Upper lobe of left lung (tissue), 6 donors: ENCODE measurements around the gene SIM2. TPM values are rescaled to one million over a fixed set of nuclear protein-coding genes. Genes with fewer than 3 reads are reported as not detected.

Source experiments
- ATAC-seq, 2 donors: fragments of 200-7000 bp; cut with Tn5 transposase; one replicate each; pipeline ENCODE4 v1.9.1; 2022; ENCODE audit warnings: mild to moderate bottlenecking in 2 of 2, moderate library complexity in 2 of 2; ENCODE audit not compliant: low FRiP score in 2 of 2
- DNase-seq, 2 donors: peaks; one replicate each; pipeline ENCODE4 v3.0.0-alpha.2; 2019 to 2020
- H3K27ac ChIP-seq, 4 donors: fragments of 200-600 bp; sonication (generic); one replicate each; pipeline ENCODE4 v1.5.1; 2016 to 2019
- H3K27me3 ChIP-seq, 4 donors: fragments of 200-600 bp; sonication (generic); one replicate each; pipeline ENCODE4 v1.5.1; 2017 to 2019
- H3K36me3 ChIP-seq, 4 donors: fragments of 200-600 bp; sonication (generic); one replicate each; pipeline ENCODE4 v1.5.1; 2016 to 2019
- H3K4me1 ChIP-seq, 4 donors: fragments of 200-600 bp; sonication (generic); one replicate each; pipeline ENCODE4 v1.5.1; 2018 to 2019
- H3K4me3 ChIP-seq, 4 donors: fragments of 200-600 bp; sonication (generic); one replicate each; pipeline ENCODE4 v1.5.1; 2017 to 2019; ENCODE audit warnings: mild to moderate bottlenecking in 2 of 4, moderate library complexity in 1 of 4
- H3K9me3 ChIP-seq, 4 donors: fragments of 200-600 bp; sonication (generic); one replicate each; pipeline ENCODE4 v1.5.1; 2018 to 2019
- EP300 ChIP-seq, 4 donors: sonication (generic); formaldehyde crosslinking; IDR thresholded peaks; one replicate each; pipeline ENCODE4 v1.5.1; 2017; ENCODE audit warnings: antibody characterized with exemption in 4 of 4, control low read depth in 2 of 4
- POLR2A ChIP-seq, 4 donors: fragments of 450-650 bp; IDR thresholded peaks; one replicate each; pipeline ENCODE4 v1.5.1; 2016 to 2017; ENCODE audit warnings: antibody characterized with exemption in 4 of 4, mild to moderate bottlenecking in 2 of 4
- POLR2AphosphoS5 ChIP-seq, 2 donors: sonication (generic); formaldehyde crosslinking; IDR thresholded peaks; one replicate each; pipeline ENCODE4 v1.5.1; 2017; ENCODE audit warnings: antibody characterized with exemption in 2 of 2
- WGBS, 2 donors: methylation state at CpG; one replicate each; pipeline ENCODE4 v1.1.5; 2017 to 2018; 5-methylcytosine and 5-hydroxymethylcytosine counted together
- total RNA-seq, 6 donors: library from RNA; depleted of rRNA in 4 of 6; stranded (reverse); fragments of >200 nt in 4 of 6; gene quantifications; one replicate each; pipeline versions ENCODE4 v1.1.0 to v1.2.1, GENCODE V29; 2016 to 2021
- TF ChIP-seq, protein P1 (sequence below), 6 experiments: fragments of 450-650 bp in 4 of 6; fragments of 200-600 bp in 2 of 6; sonication (generic) in 2 of 6; IDR thresholded peaks; one replicate each; pipeline ENCODE4 v1.5.1; 2016 to 2019; ENCODE audit warnings: antibody characterized with exemption in 6 of 6
- donor health status: DM: no; HTN: no; CAD: no; lungs with moderate emphysema.
- donor health status: DM: no; HTN: yes; CAD: no; lungs with severe emphysema.

The SIM2 gene
- total RNA-seq, 6 donors from 2014 or later, result 0.10 to 1.6 (median 0.50) TPM; not detected in 2

DNA sequence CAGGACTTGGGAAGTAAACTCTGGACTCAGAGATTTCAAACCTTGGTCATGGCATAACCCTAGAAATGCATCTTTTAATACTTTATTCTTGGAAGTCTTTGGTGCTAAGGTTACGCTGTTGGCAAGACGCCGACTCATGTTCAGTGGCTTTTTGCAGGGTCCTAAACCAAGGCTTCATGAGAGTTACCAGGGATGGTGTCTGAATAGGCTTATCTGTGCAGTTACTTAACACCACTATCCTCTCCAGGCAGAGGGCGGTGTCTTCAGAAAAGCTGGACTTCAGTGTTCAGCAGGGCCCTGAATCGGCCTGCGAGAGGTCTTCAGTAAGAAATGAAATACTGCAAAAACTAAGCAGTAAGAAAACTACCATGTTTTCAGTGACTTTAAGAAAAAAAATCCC is 58.3 kb downstream of the SIM2 start:
- ATAC-seq (no peak), DNase-seq (no peak)
- Histone ChIP-seq H3K36me3 (peaks cover 0 to 19% (median 8%) of the 10 kb centered on the region in 4 donors), H3K4me3 (no peak overlapping the region), H3K9me3 (no peaks in the 10 kb centered on the region), H3K27ac (no peak overlapping the region), H3K4me1 (no peaks in the 10 kb centered on the region), H3K27me3 (no peaks in the 10 kb centered on the region)
- 94 to 98% methylated on average over 6 of the region's 6 CpGs for WGBS, 2 donors
- TF ChIP-seq, protein P1, sequence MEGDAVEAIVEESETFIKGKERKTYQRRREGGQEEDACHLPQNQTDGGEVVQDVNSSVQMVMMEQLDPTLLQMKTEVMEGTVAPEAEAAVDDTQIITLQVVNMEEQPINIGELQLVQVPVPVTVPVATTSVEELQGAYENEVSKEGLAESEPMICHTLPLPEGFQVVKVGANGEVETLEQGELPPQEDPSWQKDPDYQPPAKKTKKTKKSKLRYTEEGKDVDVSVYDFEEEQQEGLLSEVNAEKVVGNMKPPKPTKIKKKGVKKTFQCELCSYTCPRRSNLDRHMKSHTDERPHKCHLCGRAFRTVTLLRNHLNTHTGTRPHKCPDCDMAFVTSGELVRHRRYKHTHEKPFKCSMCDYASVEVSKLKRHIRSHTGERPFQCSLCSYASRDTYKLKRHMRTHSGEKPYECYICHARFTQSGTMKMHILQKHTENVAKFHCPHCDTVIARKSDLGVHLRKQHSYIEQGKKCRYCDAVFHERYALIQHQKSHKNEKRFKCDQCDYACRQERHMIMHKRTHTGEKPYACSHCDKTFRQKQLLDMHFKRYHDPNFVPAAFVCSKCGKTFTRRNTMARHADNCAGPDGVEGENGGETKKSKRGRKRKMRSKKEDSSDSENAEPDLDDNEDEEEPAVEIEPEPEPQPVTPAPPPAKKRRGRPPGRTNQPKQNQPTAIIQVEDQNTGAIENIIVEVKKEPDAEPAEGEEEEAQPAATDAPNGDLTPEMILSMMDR (IDR thresholded peaks at IDR 0.05), result no peak
- TF ChIP-seq POLR2A (IDR thresholded peaks at IDR 0.05), result no peak
- TF ChIP-seq POLR2AphosphoS5 (IDR thresholded peaks at IDR 0.05), result no peak
- TF ChIP-seq EP300 (IDR thresholded peaks at IDR 0.05), result no peak

DNA sequence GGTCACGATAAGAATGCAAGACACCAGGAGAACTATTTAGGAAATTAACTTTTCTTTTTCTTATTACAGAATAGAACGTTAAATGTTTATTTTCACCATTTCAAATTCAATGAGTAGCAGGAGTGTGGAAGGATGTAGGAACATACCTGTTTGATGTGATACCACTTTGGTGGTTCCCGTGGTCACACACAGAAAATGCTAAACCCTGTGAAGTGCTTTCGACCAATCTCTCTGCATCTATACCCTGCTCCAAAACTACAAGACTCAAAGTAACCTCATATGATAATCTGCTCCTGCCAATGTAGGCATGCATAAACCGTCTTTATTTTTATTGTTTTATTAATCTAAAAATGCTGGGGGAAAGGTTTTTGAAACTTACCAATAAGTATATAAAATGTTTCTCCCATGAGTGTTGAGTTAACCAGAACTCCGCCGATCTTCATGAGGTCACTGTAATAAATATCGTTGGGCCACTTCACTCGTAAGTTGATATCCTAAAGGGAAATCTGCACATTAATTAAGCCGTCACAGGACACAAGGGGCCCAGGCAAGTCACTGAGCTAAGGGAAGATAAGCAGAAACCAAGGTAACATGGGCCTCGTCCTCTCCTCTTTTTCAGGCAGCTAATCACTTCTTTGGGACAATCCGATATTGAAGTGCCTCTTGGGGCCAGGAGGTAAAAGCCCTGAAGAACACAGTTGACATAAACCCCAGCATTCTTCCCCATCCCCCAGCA is 60.6 kb downstream of the SIM2 start:
- Histone ChIP-seq H3K27me3 (no peaks in the 10 kb centered on the region), H3K9me3 (no peaks in the 10 kb centered on the region), H3K27ac (no peak overlapping the region), H3K4me1 (no peaks in the 10 kb centered on the region), H3K36me3 (peaks cover 0 to 19% (median 6%) of the 10 kb centered on the region in 4 donors), H3K4me3 (no peak overlapping the region)
- no peak for DNase-seq
- no peak for ATAC-seq
- 84 to 87% methylated on average over 12 of the region's 12 CpGs for WGBS, 2 donors
- TF ChIP-seq EP300 (IDR thresholded peaks at IDR 0.05) (no peak), POLR2A (IDR thresholded peaks at IDR 0.05) (no peak), POLR2AphosphoS5 (IDR thresholded peaks at IDR 0.05) (no peak)
- TF ChIP-seq, protein P1 (IDR thresholded peaks at IDR 0.05), result no peak

DNA sequence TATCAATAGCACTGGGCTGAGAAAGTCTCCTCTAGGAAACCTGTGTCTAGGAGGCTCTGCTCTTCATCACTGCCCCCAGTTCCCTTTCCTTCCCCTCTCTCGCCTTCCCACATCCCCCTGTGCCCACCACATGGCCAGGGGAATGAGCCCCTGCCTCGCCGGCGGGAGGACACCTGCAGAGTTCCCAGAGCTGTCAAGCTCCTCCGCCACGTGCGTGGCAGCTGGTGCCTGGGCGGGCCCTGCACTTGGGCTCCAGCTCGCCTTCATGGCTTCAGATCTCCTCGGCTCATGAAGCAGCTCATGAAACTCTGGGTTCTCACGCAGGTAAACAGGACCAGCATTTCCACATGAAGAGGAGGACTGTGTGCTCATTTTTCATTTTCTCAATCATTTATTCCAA is 62.8 kb downstream of the SIM2 start:
- no peak overlapping the region for H3K27ac ChIP-seq
- no peaks in the 10 kb centered on the region for H3K9me3 ChIP-seq
- no peaks in the 10 kb centered on the region for H3K4me1 ChIP-seq
- no peak overlapping the region for H3K4me3 ChIP-seq
- WGBS, 2 donors, result 89 to 92% methylated on average over 8 to 11 of the region's 11 CpGs
- no peak for TF ChIP-seq POLR2A (IDR thresholded peaks at IDR 0.05)
- TF ChIP-seq, protein P1 (IDR thresholded peaks at IDR 0.05), result no peak
- no peak for TF ChIP-seq EP300 (IDR thresholded peaks at IDR 0.05)
- no peak for TF ChIP-seq POLR2AphosphoS5 (IDR thresholded peaks at IDR 0.05)
- ATAC-seq, result no peak
- peak in 1 of 2 donors; percentile 61 for DNase-seq
- H3K36me3 ChIP-seq, result peaks cover 0 to 9% (median 5%) of the 10 kb centered on the region in 4 donors
- no peaks in the 10 kb centered on the region for H3K27me3 ChIP-seq

DNA sequence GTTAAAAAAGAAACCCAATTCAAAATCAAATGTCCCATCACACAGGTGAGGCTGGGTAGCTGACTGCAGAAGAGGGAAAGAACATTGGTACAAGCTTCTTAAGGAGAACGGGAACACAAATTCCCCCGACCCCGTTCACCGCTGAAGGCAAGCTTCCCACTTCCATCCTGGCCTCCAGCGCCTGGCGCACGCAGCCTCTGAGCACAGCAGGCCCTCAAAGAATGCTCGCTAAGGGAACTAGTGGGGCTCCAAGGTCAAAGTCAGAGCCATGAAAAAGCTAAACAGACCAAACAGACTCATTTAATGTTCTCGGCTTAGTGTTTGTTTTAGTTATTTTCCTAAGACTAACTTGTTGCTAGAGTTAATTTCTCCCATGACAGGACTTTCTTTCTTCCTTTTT is 63.7 kb downstream of the SIM2 start:
- WGBS, 2 donors, result 92 to 95% methylated on average over 9 of the region's 9 CpGs
- Histone ChIP-seq H3K36me3 (peaks cover 0 to 9% (median 5%) of the 10 kb centered on the region in 4 donors), H3K4me3 (no peak overlapping the region), H3K9me3 (no peaks in the 10 kb centered on the region), H3K27ac (no peak overlapping the region), H3K4me1 (no peaks in the 10 kb centered on the region), H3K27me3 (no peaks in the 10 kb centered on the region)
- no peak for DNase-seq
- TF ChIP-seq, protein P1 (IDR thresholded peaks at IDR 0.05), result no peak
- TF ChIP-seq EP300 (IDR thresholded peaks at IDR 0.05), result no peak
- no peak for ATAC-seq

DNA sequence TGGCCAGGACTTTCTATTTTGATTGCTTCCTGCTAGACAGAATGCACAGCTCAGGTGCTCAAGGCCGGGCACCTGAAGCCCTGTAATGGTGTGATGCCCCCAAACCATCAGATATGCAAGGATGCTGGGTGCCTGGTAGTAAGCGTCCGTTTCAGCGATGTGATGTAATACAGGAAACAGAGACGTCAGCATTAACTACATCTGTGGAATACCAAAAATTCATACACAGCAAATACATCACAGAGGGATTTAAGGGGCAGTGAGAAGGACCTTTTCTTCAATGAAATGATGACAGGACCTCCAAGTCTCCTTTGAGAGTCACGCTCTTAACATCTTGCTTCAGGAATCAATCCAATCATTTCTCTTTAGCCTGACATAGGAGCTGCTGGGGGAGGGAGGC is 64.4 kb downstream of the SIM2 start:
- Histone ChIP-seq H3K4me1 (peaks cover 0 to under 1% (median 0%) of the 10 kb centered on the region in 4 donors), H3K27ac (no peak overlapping the region), H3K36me3 (peaks cover 0 to 9% (median 4%) of the 10 kb centered on the region in 4 donors), H3K4me3 (no peak overlapping the region), H3K9me3 (no peaks in the 10 kb centered on the region), H3K27me3 (no peaks in the 10 kb centered on the region)
- 81 to 88% methylated on average over 6 of the region's 6 CpGs for WGBS, 2 donors
- no peak for ATAC-seq
- TF ChIP-seq, protein P1 (IDR thresholded peaks at IDR 0.05), result no peak
- TF ChIP-seq POLR2AphosphoS5 (IDR thresholded peaks at IDR 0.05) (no peak), EP300 (IDR thresholded peaks at IDR 0.05) (no peak), POLR2A (IDR thresholded peaks at IDR 0.05) (no peak)
- no peak for DNase-seq
